ENCODE data around the gene POLR1E.

- TF ChIP-seq CTCF (IDR thresholded peaks at IDR 0.05) (no peak), POLR2A (IDR thresholded peaks at IDR 0.05) (no peak)
These were observed 13.6 kb upstream of the POLR1E start for GRCh38 chr9:37471942-37472684.
